Right ventricle myocardium superior (tissue), 1 donor: ENCODE results near the gene RIN3. TPM values are rescaled to one million over a fixed set of nuclear protein-coding genes. Genes with fewer than 3 reads are reported as not detected.

ENCODE experiments used
- ATAC-seq: fragments of 200-7000 bp; cut with Tn5 transposase; one replicate; pipeline ENCODE4 v1.9.1; 2020; ENCODE audit warnings: mild to moderate bottlenecking; ENCODE audit not compliant: poor library complexity
- DNase-seq: peaks from one replicate; pipeline ENCODE4 v3.0.0-alpha.2; 2020
- intact Hi-C: fragments of 100-400 bp; cut with DNase I; formaldehyde crosslinking; loops from one replicate; pipeline ENCODE4 v1.11.2; 2022
- total RNA-seq: library from RNA; stranded (reverse); fragmentation: NEBNext Ultra II Directional; extraction: Animal tissue kit (Norgen Biotek cat#: 25700); gene quantifications from one replicate; pipeline ENCODE4 v1.2.1, GENCODE V29; 2021
- donor health status: DM: no; HTN: yes; CAD: no; lungs with severe emphysema.

Gene RIN3
- total RNA-seq, 1 donor from 2014 or later = 11.0 TPM

GRCh38 chr14:92646952-92647796 is 133.6 kb downstream of the RIN3 start:
- intact Hi-C loops = no loop called here
- ATAC-seq (no peak), DNase-seq (no peak)

- DNase-seq = no peak
- no peak for ATAC-seq
- intact Hi-C loops = no loop called here
These were observed 134.3 kb downstream of the RIN3 start for GRCh38 chr14:92647797-92648279.

GRCh38 chr14:92649066-92649465 is 135.5 kb downstream of the RIN3 start:
- DNase-seq (no peak), ATAC-seq (no peak)
- intact Hi-C loops = no loop called here

GRCh38 chr14:92649934-92650545 is 136.5 kb downstream of the RIN3 start:
- DNase-seq (peak; percentile 80), ATAC-seq (peak; percentile 66)
- intact Hi-C loops = no loop called here

GRCh38 chr14:92650581-92651105 is 137.1 kb downstream of the RIN3 start:
- no peak for DNase-seq
- intact Hi-C loops = no loop called here
- no peak for ATAC-seq

- intact Hi-C loops = no loop called here
- peak; percentile 12 for ATAC-seq
- peak; percentile 50 for DNase-seq
These were observed 137.7 kb downstream of the RIN3 start for GRCh38 chr14:92651106-92651757.

- intact Hi-C loops = no loop called here
These were observed 138.3 kb downstream of the RIN3 start for GRCh38 chr14:92651758-92652406.

GRCh38 chr14:92652413-92653151 is 139.0 kb downstream of the RIN3 start:
- intact Hi-C loops = no loop called here
- DNase-seq (no peak), ATAC-seq (peak; percentile 17)

More at GRCh38 chr14:92651758-92652406, 138.3 kb downstream of the RIN3 start:
- ATAC-seq (peak; percentile 40), DNase-seq (peak; percentile 86)

GRCh38 chr14:92653162-92653651 is 139.6 kb downstream of the RIN3 start:
- DNase-seq = no peak
- intact Hi-C loops = no loop called here
- no peak for ATAC-seq

- DNase-seq = no peak
- no peak for ATAC-seq
- intact Hi-C loops = no loop called here
These were observed 140.8 kb downstream of the RIN3 start for GRCh38 chr14:92654239-92654901.

GRCh38 chr14:92655419-92656201 is 142.0 kb downstream of the RIN3 start:
- intact Hi-C loops = no loop called here
- DNase-seq (no peak), ATAC-seq (no peak)

GRCh38 chr14:92656306-92657081 is 142.9 kb downstream of the RIN3 start:
- DNase-seq (no peak), ATAC-seq (no peak)
- intact Hi-C loops = no loop called here

- intact Hi-C loops = no loop called here
- DNase-seq (peak; percentile 81), ATAC-seq (peak; percentile 68)
These were observed 144.0 kb downstream of the RIN3 start for GRCh38 chr14:92657457-92658142.

- intact Hi-C loops = no loop called here
- DNase-seq = no peak
- no peak for ATAC-seq
These were observed 144.6 kb downstream of the RIN3 start for GRCh38 chr14:92658160-92658559.

GRCh38 chr14:92658684-92659083 is 145.1 kb downstream of the RIN3 start:
- intact Hi-C loops = no loop called here
- ATAC-seq (no peak), DNase-seq (no peak)
